NCI-H1436 treated with DMSO at 0.1 percent for 48 hours (cell line): ENCODE measurements around the gene C16orf90.
"Not testable (repeated sequence)": the region's sequence is repeated elsewhere in the genome, so short reads cannot be mapped to it uniquely, and the experiment has no call there.

Experiments
- DNase-seq: peaks from one replicate; lab custom pipeline; 2025; lab: John Stamatoyannopoulos, UW

C16orf90 gene, protein sequence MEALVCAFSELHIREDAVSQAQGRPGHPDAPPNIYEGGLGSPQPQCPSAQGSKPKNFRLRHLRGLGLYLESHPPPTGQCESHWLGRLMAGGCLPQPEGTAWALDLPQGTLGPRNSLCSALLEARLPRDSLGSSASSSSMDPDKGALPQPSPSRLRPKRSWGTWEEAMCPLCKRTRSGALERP

DNA sequence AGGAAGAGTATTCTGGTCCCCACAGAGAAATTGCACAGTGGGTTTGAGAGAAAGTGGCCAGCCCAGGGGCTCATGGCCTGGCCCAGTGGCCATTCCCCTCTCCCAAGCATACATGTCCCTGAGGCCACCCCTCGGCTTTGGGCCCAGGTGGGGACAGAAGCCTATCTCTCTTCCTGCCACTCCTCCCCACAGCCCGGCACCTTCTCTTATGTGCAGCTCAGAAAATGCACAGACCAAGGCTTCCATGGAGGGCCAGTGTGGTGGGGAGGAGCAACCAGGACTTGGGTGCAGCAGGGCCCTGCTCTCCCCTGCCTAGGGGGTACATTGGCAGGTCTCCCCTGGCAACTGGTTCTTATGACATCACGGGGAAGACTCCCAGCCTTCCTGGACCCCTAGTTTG, at the start of gene C16orf90:
C16orf90 (minus strand) TSS at position 314 of the 400 bp plus-strand sequence; CDS start at position 246, 68 bp downstream.
- DNase-seq: no peak

DNA sequence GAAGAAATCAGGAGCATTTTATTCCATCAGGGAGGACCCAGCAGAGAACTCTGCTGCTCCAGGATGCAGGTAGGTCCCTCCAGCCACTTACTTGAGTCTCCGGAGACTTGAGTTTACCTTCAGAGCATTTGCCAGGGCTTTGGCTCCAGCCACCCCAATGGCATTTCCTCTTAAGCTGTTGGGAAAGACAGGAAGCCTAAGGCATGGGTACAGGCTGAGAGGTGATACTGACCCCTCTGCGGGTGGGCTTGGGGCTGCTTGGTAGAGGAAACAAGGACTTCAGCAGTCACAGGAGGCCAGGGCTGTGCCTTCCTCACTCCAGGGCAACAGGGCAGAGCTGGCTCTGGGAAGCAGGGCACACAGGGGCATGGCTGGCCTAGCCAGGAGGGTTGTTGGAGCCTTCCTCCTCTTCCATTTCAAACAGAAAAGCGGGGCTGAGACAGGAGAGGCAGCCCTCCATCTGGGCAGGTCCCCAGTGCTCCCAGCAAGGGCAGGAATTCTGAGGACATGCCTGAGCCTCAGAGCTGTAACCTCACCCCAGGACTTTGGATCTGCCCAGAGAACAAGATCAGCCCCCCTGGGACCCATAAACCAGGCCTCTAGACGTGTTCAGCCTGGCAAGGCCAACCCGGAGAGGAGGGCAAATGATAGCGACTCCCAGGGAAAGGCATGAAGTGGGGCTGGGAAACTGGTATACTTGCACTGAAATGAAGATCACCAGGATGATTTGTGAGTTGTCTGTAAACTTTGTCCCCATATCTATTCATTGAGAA, 47.5 kb upstream of the C16orf90 start:
- no peak for DNase-seq

DNA sequence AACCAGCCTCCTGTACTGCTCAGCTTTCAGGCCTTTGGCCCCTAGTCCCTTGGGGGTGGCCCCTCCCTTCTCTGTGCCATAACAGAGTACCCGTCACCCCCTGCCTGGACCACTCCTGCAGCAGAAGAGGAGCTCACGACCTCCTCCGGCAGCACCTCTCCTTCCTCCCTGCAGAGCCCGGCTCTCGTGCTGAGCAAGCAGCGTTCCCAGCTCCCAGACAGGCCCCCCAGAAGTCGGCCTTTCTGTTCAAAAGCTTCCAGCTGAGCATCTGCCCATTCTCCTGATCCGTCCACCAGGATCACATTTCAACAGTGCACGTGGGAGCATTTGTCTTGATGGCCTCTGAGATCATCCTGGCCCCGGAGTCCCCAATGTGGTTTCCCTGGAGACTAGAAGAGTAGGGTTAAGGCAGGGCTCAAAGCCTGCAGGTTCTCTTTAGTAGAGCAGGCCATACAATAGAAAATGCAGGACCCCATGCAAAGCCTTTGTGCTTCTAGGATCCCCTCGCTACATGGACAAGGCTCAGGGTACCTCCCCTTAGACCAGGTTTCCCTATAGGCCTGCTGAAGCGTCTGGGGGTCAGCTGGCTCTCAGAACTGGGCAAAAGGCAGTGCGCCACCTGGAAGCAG, 46.4 kb upstream of the C16orf90 start:
- no peak for DNase-seq

DNA sequence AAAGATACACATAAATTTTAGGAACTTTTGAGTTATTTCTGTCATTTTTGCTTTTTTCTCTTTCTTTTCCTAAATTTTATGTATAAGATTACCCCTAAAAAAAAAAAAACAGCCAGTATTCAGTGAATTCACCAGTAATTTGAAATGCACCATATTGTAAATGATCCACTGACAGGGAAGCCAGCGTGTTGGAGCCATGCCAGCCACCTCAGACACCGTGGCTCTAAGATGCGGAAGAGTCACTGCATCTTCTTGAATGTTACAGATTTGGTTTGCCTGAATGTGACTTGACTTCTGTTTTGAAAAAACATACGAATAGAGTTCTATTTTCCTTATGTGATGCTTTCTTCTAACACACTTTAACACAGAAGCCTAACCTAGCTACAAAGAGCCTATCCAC, 42.9 kb upstream of the C16orf90 start:
- no peak for DNase-seq

DNA sequence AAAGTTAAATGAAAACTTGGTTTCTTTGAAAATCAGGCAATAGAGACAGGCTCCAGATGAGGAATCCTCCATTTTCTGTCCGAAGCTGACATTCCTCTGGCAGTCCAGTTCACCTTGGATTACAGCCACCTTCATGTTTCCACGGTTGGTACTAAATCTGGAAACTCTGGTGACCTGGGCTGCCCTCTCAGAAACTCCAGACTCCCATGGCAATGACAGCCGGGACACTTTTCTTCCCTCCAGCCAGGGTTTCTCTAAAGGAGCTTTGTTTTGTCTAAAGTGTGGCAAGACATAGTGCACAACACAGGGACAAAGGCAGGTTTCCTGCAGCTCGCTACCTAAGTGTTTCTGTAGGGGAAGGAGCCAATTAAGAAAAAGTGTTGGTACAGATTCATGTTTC, 41.6 kb upstream of the C16orf90 start:
- DNase-seq: no peak

DNA sequence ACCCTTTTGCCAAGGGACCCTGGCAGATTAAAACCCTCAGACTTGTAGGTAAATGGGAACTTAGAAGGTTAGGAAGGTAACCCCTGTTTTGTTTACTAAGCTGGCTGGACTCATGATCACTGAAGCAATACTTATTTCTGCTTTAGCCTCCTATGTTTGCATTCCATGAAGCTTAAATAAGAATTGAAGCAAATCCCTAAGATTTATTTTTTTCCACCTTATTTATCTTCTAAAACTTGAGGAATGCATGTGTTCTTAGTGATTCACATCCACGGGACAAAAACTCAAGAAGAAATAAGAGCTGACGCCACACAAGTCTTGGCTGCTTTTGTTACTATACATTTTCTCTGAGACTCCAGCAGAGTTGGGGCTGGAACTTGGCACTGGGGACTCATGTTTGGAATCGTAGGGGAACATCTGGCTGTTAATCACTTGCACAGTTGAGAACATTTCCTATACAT, 41.0 kb upstream of the C16orf90 start:
- DNase-seq: no peak

DNA sequence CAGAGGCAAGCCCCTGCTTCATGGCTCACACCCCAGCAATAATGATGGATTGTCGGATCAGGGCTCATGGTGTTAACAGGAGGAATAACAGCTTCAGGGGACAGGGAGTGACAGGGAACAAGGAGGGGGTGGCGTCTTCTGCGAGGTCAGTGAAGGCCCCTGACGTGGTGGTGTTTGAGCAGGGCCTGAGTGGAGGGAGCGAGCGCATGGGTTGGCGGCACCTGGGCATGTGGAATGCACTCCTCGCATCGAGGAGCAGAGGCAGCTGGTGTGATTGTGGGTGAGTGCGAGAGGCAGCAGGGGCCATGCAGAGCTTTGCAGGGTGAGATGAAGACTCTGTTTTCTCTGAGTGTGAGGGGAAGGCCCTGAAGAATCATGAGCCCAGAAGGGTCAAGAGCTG, 38.8 kb upstream of the C16orf90 start:
- DNase-seq: no peak

DNA sequence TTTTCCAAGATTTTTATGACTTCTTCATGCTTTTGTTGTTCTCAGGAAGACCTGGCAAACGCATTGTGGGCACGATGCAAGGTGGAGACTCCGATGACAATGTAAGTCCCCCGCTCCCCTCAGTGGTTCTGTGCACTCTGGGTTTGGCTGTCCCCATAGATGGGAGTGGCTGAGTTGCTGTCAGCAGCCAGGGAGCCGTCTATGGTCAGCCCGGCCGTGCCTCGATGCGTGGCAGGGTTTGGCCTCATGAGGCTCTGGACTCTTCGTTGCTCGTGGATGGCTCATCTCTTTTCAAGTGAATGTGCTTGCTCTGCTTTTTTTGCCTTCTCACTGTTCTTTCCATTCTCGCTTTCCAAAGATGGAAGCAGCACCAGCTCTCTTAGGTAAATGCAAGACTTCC, 37.5 kb upstream of the C16orf90 start:
- no peak for DNase-seq

DNA sequence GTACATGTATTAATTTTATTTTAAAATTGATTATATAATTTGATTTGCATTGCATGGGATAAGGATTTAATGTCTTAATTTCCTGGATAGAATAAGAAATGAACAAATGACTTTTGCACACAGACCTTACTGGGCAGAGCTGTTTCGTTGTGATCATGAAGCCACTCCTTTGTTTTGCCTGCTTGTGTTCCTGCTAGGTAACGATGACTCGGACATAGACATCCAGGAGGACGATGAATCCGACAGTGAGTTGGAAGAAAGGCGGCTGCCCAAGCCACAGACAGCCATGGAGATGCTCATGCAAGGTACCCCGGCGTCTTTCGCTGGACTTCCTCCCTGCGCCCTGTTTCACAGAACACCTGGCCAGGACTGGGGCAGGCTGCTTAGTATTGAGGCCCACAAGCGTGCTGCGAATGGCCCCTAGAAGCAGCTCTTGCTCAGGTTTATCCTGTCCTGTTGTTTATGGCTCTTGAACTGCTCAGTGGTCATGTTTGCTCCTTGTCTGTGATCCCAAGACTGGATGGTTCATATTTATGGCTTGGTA, 35.2 kb upstream of the C16orf90 start:
- no peak for DNase-seq

DNA sequence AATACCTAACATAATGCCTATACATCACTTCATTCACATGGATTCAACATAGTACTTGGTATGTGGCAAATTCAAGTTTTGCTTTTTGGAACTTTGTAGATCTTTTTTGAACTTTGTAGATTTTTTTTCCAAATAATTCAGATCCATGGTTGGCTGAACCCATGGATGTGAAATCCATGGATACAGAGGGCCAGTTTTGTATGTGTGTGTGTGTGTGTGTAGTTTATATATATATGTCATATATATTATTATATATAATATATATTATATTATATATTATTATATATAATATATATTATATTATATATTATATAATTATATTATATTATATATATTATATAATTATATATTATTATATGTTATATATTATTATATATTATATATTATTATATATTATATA, 33.9 kb upstream of the C16orf90 start:
- DNase-seq: no peak

DNA sequence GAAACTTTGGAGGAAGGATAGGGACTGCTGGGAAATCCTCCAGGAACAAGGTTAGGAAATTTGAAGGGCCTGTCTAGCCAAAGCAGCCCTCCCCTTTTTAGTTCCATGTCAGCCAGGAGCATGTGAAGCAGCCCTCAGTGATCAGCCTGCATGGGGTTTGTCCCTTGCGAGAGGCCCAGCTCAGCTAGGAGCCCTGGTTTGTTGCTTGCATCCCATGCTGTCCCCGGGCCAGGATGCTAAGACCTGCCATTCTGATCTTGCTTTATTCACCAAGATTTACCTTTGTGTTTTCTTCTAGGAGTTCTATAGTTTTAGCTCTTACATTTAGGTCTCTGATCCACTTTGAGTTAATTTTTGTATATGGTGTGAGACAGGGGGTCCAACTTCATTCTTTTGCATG, 33.1 kb upstream of the C16orf90 start:
- no peak for DNase-seq

DNA sequence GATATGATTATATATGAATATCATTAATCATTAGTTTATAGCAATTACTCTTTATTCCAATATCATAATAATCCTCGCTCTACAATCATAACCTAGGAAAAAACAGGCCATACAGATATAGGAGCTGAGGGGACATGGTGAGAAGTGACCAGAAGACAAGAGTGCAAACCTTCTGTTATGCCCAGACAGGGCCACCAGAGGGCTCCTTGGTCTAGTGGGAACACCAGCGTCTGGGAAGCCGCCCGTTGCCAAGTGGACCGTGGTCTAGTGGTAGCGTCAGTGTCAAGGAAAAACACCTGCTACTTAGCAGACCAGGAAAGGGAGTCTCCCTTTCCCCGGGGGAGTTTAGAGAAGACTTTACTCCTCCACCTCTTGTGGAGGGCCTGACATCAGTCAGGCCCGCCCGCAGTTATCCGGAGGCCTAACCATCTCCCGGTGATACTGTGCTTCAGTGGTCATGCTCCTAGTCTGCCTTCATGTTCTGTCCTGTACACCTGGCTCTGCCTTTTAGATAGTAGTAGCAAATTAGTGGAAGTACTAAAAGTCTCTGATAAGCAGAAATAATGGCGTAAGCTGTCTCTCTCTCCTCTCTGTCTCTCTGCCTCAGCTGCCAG, 32.0 kb upstream of the C16orf90 start:
- DNase-seq: not testable (repeated sequence)

DNA sequence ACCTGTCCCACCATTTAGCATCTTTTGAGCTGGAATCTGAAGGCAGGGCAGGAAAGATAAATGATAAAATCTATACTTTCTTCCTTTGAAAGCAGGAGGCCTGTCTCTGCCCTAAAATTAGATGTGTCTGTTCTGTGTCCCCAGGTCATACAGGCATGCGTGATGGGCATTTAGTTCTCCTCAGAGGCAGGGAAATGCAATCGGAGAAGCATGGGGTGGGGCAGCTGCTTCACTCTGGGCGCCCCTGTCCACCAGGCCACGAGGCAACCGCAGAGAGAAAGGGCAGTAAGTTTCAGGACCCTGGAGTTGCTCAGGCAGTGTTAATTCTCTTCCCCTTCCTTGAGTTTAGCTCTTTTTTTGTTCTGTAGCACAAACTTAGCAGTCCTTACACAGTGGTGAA, 30.7 kb upstream of the C16orf90 start:
- DNase-seq: no peak

DNA sequence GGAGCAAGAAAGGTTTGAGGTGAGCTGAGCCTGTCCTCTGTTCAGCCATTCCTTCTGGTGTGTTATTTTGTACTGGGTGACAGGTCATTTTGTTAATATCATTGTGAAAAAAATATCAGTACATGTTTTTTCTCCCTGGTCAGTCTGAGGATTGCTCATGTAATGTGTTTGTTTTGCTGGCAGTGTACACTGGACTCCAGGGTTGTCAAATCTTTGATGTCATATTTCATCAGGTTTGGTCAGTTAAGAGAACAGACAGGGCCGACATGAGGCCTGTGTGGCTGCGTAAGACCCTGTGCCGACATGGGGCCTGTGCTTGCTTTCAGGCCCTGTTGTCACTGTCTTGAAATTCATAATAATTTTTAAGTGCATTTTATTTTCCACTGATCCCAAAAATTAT, 28.0 kb upstream of the C16orf90 start:
- DNase-seq: no peak

DNA sequence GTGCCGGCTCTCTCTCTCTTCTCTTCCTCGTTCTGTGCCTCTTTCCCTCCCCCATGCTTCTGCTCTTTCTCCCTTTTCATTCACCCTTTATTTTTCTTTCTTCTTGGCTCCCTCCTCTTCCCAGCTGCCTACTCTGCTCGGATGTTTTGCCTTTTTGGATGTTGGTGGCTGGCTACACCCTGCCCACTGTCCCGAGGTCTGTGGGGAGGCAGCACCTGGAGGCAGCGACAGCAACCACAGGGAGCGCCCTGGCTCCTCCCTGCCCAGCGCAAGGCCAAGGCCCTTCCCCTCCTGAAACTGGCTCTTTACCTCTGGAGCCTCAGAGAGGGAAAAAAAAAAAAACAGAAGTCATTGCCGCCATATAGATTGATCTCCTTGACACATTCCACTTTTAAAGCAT, 25.6 kb upstream of the C16orf90 start:
- no peak for DNase-seq

DNA sequence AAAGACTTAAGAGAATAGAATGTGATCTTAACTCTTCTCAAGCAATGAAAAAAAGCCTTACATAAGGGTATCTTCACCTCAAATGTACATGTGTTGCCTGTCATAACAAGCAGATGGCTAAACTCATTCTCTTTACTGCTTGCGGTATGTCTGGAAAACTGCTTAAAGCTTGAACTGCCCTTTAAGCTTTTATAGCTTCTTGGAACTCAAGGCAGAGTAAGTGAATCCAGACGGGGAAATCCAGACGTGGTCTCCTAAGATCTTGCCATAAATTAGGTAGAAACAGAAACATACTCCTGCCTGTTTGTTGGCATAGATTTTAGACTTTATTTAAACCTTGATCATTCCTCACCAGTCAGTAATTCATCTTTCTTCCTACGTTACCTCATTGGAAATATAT, 25.1 kb upstream of the C16orf90 start:
- DNase-seq: no peak

DNA sequence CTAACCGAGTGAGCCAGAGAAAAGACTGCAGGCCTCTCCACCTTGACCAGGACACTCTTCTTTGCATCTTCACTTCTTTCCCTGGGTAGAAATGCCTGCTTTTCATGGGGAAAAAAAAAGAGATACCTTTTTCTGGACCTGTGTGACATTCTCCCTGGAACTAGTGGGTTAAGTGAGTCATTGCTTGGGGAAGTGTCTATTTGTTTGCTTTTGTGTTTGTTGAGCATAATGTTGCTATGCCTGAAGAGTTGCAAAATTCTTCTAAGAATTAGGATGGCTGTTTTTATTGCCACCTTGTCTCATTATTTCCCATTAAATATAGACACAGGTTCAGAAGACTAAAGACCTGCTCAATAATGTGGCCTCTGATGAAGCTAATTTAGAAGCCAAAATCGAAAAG, 24.3 kb upstream of the C16orf90 start:
- DNase-seq: no peak

DNA sequence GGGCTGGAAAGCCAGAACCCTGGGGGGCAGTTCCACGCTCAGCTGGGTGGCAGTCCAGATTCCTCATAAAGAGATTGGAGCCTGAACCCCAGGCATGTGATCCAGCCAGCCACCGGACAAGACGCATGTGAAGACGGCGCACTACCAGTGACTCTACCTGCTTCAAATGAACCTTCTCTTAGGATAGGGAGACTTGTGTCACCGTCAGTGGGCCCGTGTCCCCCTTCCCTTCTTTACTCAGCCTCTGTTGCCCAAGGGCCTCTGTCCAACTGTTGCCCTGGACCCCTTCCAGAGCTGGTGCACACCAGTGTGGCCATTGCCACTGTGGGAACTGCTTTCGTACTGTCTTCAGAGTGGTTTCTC, 23.7 kb upstream of the C16orf90 start:
- no peak for DNase-seq

DNA sequence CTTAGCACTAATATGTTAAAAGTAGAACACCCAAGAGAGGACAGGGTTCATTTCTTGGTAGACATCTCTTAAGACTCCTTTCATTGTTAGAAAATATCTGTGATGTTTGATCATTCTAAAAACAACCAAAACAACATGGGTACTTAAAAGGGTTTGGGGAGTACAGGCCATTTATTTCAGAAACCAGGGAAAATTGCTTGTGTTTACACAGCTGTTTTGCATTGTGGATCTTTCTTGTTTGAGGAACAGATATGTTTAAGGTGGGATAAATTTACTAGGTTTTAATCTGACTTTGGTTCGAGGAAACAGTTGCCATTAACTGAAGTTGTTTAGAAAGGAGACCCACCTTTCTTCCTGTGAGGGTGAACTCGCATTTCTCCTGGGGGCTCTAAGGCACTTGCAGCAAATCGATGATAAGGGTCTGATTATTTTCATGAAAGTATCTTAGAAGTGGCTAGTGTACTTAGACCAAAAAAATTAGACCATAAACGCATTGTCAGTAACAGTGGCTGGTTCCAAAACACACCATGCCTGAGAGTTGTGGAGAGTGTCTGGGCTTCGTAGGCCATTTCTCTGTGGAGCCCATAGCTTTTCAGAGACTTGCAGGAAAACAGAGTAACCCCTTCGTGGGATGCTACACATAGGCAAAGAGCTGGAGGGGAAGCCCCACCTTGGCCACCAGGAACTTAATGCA, 23.1 kb upstream of the C16orf90 start:
- no peak for DNase-seq

DNA sequence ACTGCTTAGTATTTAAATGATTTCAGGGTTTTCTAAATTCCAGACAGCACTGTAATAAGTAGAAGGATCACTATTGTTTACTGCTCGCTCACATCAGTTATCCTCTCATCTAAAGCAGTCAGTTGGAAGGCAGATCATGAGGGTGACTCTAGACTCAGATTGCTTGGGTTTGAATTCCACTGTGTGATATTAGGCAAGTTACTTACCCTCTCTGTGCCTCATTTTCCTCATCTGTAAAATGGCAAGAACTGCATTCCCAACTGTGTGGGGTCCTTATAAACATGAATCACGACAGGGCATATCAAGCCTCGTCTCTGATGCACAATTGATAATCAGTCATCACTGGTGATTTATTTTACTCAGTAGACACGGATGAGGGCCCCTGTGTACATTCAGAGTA, 20.6 kb upstream of the C16orf90 start:
- no peak for DNase-seq

DNA sequence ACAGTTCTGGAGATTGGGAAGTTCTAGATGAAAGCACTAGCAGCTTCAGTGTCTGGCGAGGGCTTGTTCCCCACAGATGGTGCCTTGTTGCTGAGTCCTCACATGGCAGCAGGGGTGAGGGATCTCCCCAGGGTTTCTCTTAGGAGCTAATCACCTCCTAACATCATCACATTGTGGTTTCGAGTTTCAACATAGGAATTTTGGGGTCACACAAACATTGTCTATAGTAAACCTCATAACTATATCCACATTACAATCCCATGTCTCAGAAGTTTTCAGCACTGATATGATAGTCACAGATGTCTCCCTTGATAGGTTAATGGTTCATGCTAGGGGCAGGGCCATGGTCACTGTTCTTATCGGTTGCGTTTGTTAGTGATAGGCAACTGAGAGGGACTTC, 19.3 kb upstream of the C16orf90 start:
- no peak for DNase-seq
